ENCODE data around the gene CYTH2.

CYTH2 gene

DNA sequence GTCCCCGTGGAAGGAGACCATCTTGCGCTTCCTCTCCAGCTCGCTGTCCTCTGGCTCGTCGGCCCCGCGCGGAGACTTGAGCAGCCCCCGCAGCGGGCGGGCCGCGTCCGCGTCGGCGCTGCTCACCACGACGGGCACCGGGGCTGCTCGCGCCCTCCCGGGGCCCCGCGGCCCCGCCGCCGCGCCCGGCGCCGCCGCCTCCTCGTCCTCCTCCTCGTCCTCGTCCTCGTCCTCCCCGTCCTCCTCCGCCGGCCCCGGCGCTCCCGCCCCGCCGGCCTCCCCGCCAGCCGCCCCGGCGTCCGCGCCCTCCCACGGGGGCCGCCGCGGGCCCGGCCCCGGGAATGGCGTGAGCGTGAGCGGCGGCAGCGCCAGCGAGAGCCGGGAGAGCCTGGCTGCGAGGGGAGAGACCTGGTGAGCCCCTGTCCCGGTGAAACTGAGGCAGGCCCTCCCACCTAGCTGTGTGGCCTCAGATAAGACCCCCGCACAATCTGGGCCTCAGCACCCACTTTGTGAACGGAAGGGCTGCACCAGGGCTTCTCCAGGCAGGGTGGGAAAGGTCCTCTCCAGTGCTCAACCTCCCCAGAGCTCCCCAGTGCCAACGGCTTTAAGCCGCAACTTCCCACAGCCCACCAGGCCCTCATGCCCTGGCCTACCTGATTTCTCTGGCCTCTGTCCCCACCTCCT is 24.7 kb downstream of the CYTH2 start:
- DNase-seq (ENCODE audit: low read depth in 2 of 2): no peak

DNA sequence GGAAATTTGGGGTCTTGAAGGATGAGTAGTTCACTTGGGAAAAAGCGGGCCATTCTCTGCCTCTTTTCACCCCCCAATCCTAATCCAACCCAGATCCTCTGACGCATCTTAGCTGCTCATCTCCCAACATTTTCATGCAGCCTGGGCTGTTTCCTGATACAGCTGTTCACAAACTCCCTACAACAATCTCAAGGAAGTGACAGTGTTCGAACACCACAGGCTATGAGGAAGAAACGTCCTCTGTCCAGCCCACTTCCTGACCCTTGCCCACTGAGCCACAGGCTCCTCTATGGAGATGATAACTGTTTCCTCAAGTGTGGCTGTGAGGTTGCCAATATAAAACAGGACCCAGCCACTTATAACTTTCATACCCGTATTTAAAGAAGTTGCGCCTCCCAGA is 26.2 kb downstream of the CYTH2 start:
- DNase-seq (ENCODE audit: low read depth in 2 of 2): no peak

DNA sequence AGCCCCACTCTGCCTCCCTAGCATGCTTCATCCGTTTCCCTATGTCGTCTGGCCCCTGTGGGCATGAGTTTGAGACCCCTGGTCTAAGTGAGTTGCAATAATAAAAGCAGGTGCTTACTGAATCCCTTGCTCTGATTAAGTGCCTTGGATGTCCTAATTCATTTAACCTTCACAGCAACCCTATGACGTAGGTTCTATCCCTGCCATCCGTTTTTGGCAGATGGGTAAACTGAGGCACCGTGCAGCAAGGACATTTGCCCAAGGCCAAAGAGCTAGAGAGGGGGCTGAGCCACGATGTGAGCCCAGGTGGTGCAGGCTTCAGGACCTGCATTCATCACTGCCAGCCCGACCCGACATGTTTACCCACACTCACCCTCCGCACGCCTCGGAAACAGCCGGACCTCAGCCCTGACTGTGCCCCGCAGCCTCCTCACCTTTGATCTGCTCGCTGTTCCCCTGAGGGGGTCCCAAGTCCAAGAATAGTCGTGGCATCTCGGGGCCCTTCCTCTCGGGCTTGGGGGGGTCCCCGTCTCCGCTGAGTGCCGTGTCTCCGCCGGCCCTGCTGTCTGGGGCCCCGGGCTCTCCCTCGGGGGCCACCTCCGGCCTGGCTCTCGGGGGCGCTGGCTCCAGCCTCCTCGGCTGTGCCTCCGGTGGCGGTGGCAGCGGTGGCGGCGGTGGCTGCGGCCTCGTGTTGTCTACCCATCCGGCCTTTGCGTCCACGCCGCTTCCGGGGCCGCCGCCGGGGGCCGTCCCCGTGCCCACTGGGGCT is 28.0 kb downstream of the CYTH2 start:
- DNase-seq (ENCODE audit: low read depth in 2 of 2): no peak

DNA sequence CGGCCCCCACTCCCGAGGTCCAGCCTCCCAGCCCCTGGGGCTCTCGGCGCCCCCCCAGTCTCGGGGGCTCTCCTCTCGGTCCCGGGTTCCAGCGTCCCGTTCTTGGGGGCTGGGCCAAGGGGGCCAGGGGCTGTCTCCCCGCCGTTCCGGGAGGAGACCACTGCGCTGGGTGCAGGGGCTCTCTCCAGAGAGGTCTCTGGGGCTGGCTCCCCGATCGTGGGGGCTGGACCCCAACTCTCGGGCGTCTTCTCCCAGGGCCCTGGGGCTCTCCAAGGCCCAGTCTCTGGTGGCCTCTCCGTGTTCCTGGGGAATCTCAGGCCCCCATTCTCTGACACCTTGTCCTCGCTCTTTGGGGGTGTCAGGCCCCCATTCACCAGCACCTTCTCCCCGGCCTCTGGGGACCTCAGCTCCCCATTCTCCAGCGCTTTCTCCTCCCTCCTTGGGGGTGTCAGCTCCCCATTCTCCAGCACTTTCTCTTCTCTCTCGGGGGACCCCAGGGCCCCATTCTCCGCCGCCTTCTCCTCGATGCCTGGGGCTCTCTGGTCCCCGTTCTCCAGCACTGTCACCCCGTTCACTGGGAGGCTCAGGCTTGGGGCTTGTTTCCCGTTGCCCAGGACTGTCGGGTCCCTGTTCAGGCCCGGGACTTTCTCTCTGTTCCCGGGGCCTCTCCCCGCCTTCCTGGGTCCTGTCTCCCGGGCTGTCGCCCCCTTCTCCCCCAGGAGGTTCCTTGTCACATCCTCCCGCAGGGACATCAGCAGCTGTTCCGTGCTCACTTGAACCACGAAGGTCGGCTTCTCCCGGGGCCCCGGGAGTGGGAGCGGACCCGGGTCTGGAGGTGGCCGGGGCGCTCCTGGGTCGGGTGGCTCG is 28.8 kb downstream of the CYTH2 start:
- DNase-seq (ENCODE audit: low read depth in 2 of 2): no peak

DNA sequence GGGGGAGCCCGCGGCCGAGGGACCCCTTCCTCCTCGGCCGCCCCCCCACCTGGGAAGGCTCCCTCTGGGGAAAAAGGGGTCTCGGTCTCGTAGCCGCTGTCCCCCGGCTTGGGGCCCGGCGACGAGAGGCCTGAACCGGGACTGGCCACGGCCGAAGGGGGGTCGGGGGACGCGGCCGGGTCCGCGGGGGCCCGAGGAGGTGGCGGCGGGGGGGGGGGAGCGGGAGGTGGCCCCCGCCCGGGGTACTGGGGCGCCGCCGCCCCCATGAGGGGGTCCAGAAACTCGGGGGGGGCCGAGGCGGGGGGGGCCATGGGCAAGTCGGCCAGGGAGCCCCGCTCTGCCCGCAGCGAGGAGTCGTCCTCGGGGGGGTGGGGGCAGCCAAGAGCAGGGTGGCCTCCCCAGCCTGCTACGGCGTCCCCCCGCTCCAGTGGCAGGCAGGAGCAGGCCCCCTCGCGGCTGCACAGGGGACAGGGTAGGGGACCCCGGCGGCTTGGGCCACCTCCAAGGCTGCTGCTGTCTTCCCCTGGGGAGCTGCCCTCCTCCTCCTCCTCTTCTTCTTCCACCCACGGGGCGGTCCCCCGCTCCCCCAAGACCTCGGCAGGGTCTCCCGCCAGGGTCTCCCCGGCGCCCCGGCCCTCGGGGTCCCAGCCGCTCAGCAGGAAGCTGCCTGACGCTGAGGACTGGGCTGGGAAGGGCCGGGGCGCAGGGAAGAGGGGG is 29.6 kb downstream of the CYTH2 start:
- no peak for DNase-seq (ENCODE audit: low read depth in 2 of 2)

GRCh38 chr19:48499316-48500090 is 30.3 kb downstream of the CYTH2 start:
- DNase-seq (ENCODE audit: low read depth in 2 of 2): no peak

GRCh38 chr19:48500830-48501493 is 31.8 kb downstream of the CYTH2 start:
- DNase-seq (ENCODE audit: low read depth in 2 of 2): no peak

DNA sequence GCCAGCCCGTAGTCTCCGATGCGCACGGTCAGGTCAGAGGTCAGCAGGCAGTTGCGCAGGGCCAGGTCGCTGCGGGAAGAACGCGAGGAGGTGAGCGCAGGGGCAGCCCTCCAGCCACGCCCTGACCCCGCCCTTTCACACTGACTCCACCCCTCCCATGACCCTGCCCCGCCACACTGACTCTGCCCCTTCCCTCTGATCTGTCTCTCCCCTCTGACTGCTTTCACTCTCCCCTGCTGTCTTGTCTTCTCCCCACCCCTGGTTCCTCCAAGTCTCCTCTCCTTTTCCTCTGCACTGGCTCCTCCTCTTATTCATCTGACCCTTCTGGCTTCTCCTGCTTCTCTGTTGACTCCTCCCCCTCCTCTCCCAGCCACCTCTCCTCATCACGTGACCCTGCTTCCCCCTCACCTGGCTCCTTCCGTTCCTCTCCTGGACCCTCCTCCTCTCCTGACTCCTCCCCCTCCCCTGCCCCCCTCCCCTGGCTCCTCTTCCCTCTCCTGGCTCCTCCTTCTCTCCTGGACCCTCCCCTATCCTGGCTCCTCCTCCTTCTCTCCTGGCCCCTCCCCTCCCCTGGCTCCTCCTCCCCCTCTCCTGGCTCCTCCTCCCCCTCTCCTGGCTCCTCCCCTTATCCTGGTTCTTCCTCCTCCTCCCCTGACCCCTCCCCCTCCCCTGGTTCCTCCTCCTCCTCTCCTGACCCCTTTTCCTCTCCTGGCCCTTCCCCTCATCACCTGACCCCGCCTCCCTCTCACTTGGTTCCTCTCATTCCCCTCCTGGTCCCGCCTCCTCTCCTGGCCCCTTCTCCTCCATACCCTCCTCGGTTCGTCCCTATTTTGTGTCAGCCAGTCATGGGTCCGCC is 32.6 kb downstream of the CYTH2 start:
- DNase-seq (ENCODE audit: low read depth in 2 of 2): peak in 1 of 2 donors; percentile 63

- DNase-seq (ENCODE audit: low read depth in 2 of 2): peak in 1 of 2 donors; percentile 52
Measured at GRCh38 chr19:48502350-48503018, 33.3 kb downstream of the CYTH2 start.

DNA sequence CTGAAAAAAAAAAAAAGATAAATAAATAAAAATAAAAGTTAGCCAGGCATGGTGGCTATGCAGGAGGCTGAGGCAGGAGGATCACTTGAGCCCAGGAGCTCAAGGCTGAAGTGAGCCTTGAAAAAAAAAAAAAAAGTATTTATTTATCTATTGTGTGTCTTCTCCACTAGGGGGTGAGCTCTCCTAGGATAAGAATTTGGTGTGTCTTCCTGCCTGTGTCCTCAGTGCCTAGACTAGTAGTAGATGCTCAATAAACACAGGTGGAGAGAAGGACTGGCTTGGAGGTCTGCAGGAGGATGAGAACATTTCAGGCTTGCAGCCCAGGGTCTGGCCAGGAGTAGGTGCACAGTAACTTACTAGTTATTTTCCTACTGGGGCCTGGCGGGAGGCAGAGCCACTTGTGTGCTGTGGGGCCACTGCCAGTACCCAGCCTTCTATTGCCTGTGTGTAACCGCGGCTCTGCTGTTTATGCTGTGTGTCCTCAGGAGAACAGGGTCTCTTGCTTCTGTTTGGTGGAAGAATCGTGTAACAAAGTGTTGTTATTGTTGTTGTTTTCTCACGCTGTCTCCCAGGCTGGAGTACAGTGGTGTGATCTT is 37.1 kb downstream of the CYTH2 start:
- DNase-seq (ENCODE audit: low read depth in 2 of 2): no peak

GRCh38 chr19:48507911-48508439 is 38.8 kb downstream of the CYTH2 start:
- no peak for DNase-seq (ENCODE audit: low read depth in 2 of 2)

- DNase-seq (ENCODE audit: low read depth in 2 of 2): no peak
Measured at GRCh38 chr19:48508729-48509411, 39.7 kb downstream of the CYTH2 start.

DNA sequence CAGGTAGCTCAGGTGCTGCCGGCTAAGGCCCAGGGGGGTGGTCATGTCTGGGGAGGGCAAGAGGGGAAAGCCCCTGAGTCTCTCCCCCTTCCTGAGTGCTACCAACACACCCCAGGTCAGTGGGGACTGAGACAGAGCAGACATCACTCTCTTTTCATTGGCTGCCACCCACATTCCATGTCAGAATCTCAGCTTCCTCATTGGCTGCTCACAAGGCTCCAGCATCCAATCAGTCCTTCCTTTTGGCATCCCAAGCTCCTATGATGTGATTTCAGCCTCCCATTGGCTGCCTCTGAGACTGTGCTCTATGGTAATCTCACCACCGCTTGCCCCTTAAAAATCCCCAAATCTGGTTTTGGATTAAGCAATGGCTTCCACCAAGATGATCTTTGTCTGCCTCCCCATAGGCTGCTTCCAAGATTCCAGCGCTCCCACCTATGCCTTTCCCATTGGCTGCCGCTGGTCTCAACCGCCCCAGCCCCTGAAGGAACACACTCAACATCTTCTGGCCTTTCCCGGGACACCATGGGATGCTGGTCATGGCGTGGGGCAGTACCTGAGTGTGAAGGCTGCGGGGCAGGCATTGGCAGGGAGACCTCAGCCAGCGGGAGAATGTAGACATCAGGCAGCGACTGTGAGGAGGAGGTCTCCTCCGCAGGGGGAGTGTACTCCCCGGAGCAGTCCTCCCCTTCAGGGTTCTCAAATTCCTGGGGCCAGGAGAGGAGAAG is 40.5 kb downstream of the CYTH2 start:
- DNase-seq (ENCODE audit: low read depth in 2 of 2): no peak

- DNase-seq (ENCODE audit: low read depth in 2 of 2): peak; percentile 60 to 61
Measured at GRCh38 chr19:48510421-48511268, 41.5 kb downstream of the CYTH2 start.

- no peak for DNase-seq (ENCODE audit: low read depth in 2 of 2)
Measured at GRCh38 chr19:48511321-48511731, 42.2 kb downstream of the CYTH2 start.

Data from stimulated activated CD4-positive, alpha-beta T cell treated with anti-CD3 and anti-CD28 coated beads, Interleukin-1b, Interleukin-23, amount 100 ng/mL, for 4 hours (primary cell).